Measurements from ENCODE around the gene DBN1.
A peak's percentile ranks its signal among the peaks of the same experiment; 100 is the strongest.

Gene DBN1

DNA sequence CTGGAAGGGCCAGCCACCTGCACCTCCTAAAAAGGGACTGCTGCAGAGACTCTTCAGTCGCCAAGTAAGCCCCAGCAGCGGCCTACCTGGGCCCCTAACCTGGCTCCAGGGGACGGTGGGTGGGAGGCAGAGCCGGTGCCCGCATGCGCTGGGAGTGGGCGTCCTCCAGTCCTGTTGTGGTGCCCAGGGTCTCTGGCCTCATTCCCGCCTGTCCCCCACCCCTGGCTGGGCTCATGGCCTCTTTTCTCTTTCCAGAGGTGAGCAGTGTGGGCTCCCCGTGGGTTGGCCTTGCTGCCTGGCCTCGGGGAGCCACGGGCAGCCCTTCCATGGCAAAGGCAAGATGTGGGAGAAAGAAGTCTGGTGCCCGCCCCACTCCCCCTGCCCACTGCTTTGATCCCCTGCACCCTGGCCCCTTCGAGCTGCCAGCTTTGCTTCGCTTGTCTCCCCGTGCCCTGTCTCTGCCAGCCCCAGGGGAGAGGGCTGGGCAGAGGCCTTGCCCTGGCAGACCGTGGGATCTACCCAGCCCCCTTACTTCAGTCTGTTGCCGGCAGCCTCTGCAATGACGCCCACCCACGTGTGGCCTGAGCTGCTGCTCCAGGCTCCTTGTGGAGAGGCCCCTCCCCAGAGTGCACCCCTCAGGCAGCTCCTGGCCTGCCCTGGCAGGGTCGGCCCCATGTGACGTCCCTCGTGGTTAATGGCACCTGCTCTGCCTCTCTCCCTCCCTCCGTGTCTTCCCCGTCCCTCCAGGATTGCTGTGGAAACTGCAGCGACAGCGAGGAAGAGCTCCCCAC lies 32.2 kb downstream of the DBN1 start:
- DNase-seq: no peak

DNA sequence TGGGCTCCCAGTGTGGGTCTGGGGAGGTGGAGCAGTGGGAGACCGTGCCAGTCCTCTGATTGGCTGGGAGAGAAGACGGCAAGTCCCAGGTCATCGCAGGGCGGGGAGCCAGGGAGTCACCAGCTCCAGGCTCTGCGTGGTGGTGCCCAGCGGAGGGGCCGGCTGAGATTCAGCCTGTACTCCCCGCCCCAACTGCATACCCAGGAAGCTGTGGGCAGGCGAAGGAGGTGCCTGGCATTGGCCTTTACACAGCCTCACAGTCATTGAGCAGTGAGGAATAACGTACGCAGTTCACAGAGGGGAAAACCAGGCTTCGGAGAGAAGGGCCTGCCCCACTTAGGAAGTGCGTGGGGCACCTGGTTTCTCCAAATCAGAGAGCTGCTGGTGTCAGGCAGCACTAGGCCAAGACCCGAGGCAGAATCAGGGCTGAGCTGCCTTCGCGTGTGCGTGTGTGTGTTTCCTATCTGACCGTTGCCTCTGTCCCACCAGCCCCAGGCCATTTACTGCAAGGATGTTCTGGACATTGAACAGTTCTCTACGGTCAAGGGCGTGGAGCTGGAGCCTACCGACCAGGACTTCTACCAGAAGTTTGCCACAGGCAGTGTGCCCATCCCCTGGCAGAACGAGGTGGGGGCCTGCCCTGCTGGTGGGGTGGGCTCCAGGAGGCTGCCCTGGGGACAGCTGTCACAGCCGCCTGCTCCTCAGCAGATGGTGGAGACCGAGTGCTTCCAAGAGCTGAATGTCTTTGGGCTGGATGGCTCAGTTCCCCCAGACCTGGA lies 33.0 kb downstream of the DBN1 start:
- no peak for DNase-seq

GRCh38 chr5:177439518-177440053 lies 33.8 kb downstream of the DBN1 start:
- DNase-seq: no peak

DNA sequence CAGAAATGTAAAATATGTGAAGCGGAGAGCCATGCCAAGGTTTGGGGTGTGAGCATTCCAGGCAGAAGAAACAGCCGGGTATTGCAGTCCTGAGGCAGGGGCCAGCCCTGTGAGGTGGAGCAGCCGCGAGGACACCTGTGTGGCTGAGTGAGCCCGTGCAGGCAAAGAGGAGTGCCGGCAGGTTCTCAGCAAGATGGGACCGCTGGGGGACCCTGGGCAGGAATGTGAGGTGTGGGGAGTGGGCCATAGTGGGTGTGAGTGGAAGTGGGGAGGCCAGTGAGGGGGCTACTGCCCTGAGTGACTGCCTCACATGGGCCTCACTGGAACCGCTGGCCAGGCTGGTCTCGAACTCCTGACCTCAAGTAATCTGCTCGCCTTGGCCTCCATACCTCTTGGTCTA lies 35.0 kb downstream of the DBN1 start:
- DNase-seq: no peak

DNA sequence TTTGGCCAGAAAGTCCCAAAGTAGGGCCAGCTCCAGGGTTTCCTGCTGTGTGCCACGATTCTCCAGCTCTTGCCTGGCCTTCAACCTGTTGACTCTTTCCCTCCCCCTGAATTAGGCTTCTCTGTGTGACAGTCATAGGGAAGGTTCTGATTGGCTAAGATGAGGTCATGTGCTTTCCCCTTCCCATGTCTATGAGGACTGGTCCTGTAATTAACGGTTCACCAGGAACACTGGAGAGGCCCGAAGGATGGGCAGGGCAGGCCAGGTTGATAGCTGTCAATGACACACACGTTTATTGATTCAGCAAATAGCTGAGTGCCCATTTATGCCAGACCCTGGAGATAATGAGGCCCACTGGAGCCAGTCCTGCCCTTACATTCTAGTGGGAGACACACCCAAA lies 35.8 kb downstream of the DBN1 start:
- DNase-seq: peak; percentile 34

- no peak for DNase-seq
These were observed 37.4 kb downstream of the DBN1 start for GRCh38 chr5:177435847-177436536.

DNA sequence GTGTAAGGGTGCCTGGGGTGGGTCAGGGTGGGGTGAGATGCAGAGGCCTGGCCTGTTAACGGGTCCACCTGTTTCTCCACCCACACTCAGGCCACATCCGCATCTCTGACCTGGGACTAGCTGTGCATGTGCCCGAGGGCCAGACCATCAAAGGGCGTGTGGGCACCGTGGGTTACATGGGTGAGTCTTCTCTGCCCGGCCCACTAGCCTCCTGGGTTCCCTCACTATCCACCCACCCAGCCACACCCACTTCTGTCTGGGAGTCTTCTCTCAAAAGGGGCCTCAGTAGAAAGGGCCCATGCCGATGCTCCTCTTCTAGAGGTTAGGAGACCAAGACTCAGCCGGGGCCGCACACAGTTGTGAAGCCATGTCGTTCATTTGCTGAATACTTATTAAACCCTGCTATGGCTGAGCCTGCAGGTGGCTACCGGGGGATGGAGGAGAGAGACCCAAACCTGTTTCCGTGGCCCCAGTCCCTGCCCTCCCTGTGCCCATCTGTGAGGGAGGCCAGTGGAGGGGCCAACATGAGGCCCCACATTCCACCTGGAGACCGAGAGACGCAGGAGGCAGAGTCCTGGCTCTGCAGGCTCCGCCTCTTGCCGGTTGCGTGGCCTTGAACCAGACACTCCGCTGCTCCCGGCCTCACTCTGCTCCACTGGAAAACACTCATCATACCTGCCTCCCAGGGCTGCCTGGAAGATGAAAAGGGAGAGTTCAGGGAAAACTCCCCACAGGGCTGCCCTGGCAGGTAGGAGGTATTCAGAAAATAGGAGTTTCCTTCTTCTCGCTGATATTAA lies 38.3 kb downstream of the DBN1 start:
- DNase-seq: no peak

DNA sequence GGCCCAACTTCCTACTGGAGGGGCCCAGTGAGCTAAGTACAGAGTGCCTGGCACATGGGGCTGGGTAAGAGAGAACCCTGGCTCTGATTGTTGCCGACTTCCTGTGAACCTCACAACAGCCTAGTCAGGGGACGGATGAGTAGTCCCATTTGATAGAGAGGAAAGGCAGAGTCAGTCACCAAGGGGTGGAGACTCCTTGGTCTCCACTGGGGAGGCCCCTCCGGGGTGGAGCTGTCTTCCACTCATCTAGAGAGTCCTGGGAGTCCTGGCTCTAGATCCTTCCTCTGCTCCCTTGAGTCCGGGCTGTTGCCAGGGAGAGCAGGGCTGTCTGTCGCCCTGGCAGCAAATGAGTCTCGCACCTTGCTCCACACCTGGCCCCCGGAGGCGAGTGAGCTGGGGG lies 39.0 kb downstream of the DBN1 start:
- DNase-seq: no peak

DNA sequence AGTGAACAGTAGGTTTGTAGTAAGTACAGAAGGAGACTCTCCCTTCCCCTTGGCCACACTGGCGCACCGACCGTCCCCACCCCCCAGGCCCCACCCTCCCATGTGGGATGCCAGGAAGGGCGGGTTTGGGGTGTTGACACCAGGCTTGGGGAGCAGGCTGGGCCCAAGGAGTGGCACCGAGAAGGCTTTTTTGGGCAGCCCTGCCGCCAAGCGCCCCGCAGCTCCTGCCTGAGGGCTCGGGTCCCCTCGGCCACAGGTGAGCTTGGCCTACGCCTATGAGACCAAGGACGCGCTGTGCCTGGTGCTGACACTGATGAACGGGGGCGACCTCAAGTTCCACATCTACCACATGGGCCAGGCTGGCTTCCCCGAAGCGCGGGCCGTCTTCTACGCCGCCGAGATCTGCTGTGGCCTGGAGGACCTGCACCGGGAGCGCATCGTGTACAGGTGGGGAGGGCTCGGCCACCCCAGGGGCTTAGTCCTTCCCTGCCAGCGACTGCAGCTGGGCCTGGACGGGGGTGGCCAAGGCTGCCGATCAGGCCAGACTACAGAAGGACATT lies 39.7 kb downstream of the DBN1 start:
- no peak for DNase-seq

GRCh38 chr5:177432839-177433657 lies 40.4 kb downstream of the DBN1 start:
- DNase-seq: no peak

DNA sequence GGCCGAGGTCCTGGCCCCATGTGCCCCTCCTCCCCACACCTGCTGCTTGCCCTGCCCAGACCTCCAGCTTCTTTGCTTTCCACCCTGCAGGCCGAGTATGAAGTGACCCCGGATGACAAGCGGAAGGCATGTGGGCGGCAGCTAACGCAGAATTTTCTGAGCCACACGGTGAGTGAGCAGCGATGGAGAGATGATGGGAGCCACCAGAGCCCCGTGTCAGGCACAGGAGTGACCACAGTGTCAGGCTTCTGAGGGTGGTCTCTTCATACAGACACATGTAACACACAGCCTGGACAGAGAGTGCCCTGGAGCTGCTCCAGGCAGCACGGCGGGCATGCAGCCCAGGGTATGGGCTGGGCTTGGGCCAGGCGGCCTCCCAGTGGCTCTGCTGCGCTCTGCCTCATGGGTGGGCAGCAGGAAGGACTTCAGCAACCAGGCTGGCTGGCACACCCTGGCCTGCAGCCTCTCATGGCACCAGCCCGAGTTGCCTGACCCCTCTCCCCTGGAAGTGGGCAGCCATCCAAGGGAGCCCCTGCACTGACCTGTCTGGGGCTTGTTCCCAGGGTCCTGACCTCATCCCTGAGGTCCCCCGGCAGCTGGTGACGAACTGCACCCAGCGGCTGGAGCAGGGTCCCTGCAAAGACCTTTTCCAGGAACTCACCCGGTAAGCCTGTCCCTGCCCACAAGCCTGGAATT lies 41.1 kb downstream of the DBN1 start:
- no peak for DNase-seq

- DNase-seq: no peak
These were observed 41.9 kb downstream of the DBN1 start for GRCh38 chr5:177431317-177432142.

DNA sequence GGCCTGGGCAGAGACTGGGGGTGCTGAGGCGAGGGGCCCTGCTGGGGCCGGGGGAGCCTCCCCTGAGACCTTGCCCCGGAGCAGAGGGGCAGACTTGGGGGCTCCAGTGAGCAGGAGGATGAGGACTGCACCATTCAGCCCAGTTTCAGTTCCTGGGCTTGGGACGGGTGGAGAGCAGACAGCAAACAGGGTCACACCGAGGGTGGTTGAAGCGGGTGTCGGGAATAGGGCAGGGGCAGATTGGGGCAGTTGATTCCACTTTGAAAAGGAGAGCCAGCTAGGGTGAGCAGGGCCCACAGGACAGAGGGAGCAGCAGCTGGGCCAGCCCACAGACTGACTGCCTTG lies 42.5 kb downstream of the DBN1 start:
- DNase-seq: no peak

- no peak for DNase-seq
These were observed 43.1 kb downstream of the DBN1 start for GRCh38 chr5:177430140-177430951.

GRCh38 chr5:177429248-177430040 lies 44.0 kb downstream of the DBN1 start:
- DNase-seq: no peak

- DNase-seq: no peak
These were observed 44.7 kb downstream of the DBN1 start for GRCh38 chr5:177428574-177429217.

DNA sequence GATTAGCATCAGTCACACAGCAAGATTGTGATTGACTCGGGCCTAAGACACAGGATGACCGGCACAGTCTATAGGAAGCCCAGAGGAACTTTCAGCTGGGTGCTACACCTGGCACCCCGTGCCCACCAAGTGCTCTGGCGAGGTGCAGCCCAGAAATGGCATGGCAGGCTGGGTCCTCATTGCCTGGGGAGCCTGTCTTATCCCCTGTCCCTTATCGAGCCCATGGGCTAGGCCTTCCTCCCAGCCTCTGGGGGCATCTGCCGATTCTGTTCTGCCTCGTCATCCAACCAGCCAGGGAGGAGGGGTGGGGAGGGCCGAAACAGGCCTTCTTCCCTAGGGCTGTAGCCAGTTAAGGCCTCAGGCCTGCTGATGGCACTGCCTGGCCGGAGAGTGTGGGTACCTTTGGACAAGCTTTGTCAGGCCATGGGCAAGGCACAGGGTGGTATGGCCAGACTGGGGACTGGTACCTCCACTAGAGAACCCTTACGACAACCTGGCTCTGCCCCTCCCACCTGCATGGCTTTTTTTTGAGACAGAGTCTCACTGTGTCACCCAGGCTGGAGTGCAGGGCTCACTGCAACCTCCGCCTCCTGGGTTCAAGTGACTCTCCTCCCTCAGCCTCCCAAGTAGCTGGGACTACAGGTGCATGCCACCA lies 45.4 kb downstream of the DBN1 start:
- DNase-seq: no peak

All from NCI-H69 (cell line).